SK-N-DZ (cell line): ENCODE results near the gene GNAL.
A peak's percentile ranks its signal among the peaks of the same experiment; 100 is the strongest.
"Not testable (repeated sequence)": the region's sequence is repeated elsewhere in the genome, so short reads cannot be mapped to it uniquely, and the experiment has no call there.

Source experiments
- DNase-seq: peaks from one replicate; pipeline ENCODE4 v3.0.0-alpha.2; 2015; ENCODE audit warnings: low spot score

GNAL gene

GRCh38 chr18:11669271-11669947 is 19.7 kb upstream of the GNAL start:
- DNase-seq, result no peak

DNA sequence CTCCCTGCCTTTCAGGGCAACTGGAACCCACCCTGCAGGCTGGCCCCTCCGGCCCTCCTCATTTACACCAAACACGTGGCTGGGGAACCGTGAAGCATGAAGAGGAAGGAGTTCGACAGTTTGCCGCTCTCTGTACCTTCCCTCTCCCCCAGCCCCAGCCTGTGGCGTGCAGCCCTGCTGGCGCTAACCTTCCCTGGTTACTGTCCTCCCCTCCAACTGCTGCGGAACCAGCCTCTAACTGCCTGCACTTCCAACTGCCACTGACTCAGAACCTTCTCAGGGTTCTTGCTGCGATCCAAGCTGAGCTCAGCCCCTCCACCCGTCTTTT is 19.2 kb upstream of the GNAL start:
- DNase-seq, result no peak

DNA sequence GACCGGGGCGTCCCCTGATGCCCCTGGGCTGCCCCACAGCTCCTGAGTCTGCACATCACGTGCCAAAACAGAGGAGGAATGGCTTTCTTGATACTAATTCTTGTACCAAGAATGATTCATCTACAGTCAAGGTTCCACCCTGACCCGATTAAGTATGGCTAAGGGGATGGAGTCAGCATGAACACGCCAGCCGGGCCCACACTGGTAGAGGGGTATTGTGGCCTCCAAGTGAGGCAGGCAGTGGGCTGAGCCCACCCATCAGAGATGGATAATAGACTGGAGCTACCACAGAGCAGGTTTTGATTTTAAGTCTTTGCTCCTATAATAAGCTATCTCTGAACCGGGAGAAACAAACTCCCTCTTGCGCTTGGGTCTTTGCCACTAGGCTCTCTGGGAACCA is 17.9 kb upstream of the GNAL start:
- no peak for DNase-seq

DNA sequence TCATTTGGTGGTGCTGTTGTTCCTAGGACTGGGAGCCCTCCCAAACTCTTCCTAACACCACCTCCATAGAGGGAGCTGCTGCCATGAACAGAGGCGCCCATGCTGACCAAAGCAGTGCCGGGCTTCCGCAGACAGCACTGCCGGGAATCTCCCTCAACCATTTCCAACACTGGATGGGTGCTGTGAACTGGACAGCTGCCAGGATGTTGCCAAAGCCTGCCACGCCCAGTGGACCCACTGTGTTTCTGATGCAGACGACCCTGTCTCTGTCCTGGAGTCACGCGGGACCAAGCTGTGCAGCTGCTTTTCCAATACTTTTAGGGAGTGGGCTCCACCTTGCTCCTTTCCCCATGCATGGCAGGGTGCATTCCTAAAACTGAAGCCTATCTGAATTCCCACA is 16.9 kb upstream of the GNAL start:
- no peak for DNase-seq

DNA sequence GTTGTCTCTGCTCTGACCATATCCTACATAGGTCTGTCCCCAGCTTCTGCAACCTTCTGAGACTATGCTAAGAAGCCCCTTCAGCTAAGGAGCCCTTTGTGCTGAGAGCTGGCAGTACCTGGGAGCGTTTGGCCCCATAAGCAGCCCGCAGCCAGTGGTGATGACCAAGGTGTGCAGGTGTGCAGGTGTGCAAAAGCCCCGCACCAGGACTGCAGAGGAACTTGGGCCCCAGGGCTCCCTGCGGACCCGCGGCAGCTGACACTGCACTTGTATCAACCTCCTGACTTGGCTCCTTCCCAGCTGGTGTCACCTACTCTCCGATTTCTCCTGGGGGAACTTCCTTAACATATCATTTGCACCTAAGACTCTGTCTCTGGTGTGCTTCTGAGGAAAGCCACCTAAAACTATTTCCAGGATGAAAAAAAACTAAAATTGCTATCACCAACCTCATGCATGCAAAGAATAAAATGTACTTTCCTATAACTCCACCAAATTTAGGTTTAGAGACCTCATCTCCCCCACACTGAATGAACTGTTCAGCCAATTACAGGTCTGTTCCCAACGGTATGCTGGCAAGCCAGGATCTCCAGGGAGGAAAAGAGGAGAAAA is 16.1 kb upstream of the GNAL start:
- no peak for DNase-seq

DNA sequence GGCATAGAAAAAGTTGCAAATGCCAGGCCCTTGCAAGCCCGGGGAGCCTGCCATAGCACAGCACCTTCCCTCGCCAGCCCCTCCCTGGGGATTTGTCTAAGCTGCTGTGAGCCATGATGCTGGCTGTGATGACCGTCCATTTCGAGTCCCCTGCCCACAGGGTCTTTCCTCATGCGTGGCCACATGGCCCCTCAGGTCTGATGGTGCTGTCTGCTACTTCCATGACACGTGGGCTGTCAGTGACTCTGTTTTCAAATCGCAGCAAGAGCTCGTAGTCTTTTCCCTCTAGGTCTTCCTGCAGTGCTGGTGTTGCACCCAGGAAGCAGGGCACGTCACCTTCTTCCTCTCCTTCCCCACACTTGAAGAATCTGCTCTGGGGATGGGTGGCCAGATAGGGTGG is 15.5 kb upstream of the GNAL start:
- no peak for DNase-seq

GRCh38 chr18:11674119-11674518 is 14.9 kb upstream of the GNAL start:
- DNase-seq, result no peak

- no peak for DNase-seq
These were observed 12.7 kb upstream of the GNAL start for GRCh38 chr18:11676386-11676785.

GRCh38 chr18:11676867-11677266 is 12.2 kb upstream of the GNAL start:
- no peak for DNase-seq

GRCh38 chr18:11678211-11678610 is 10.9 kb upstream of the GNAL start:
- DNase-seq, result no peak

DNA sequence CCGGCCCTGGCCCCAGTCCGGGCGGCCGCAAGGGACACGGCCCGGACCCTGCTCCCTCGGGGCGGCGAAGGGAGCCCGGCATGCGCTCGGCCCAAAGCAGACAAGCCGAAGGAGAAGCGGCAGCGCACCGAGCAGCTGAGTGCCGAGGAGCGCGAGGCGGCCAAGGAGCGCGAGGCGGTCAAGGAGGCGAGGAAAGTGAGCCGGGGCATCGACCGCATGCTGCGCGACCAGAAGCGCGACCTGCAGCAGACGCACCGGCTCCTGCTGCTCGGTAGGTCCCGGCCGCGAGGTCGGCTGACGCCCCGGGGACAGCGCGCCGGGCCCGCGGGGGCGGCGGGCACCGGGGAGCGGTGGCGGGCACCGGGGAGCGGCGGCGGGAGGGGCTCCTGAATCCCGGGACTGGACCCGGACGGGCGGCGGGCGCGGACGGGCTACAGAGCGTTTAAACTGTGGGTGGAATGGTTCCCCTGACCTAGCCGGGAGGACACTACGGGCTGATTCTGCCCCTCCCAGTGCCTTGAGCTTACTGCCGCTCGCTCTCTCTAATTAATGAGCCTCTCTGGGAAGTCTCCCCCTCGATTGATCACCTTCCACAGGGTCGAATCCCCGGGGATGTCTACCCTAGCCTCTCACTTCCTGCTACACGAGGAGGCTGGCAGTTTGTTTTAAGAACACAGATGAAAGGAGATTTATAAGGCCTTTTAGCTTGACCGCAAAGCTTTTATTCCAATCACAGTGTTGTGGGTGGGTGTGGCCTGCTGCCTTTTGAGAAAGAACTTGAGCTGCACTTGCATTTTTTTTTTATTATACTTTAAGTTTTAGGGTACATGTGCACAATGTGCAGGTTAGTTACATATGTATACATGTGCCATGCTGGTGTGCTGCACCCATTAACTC is 853 bp downstream of the GNAL start:
- DNase-seq, result peak; percentile 28

GRCh38 chr18:11690660-11691059 is 1.6 kb downstream of the GNAL start:
- DNase-seq, result not testable (repeated sequence)

DNA sequence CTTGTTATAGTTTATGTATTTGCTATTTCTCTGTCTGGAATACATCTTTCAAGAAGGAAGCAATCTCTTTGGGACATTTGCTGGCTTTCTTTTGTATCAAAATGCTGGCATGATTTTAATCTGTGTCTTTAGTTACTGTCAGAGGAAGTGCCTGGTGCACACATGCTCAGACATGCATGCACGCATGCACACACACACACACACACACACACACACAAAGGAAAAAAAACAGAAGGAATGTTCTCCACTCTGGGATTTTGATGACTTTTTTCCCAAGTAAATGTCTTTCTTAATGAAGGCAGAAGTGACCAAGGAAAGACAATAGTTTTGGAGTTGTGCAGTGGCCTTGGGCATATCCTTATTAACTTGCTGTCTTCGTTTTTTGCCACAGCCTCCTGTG is 6.7 kb downstream of the GNAL start:
- no peak for DNase-seq

DNA sequence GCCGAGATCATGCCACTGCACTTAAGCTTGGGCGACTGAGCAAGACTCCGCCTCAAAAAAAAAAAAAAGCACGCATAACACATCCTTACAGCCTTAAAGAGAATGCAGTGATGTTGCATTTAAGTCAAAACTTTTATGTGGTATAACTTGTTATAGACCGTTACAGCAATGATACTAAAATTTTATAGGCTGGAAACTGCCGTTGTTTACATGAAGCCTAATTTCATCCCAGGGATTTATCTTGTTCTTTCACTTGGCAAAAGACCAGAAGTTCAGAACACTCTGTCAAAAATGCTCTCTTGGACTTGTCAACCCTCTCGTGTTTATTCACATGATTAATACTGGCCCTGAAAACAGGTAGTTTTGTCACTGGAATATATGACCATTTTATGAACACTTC is 7.4 kb downstream of the GNAL start:
- DNase-seq, result no peak

DNA sequence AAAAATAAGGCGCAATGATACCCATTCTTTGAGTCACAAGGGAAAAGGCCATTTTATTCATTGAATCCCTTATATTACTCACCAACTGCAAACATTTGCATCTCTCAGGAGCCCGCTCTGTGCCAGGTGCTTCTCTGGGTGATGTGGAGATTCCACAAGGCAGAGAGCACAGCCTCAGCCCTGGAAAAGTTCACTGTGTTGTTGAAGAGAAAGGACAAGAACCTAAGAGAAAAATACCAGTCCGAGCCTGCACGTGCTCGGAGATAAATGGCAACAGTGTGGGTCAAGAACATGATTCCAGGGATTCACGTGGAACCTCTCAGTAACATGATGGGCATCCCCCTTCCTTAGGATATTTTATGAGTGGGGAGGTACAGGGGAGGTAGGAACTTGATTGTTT is 11.8 kb downstream of the GNAL start:
- no peak for DNase-seq

DNA sequence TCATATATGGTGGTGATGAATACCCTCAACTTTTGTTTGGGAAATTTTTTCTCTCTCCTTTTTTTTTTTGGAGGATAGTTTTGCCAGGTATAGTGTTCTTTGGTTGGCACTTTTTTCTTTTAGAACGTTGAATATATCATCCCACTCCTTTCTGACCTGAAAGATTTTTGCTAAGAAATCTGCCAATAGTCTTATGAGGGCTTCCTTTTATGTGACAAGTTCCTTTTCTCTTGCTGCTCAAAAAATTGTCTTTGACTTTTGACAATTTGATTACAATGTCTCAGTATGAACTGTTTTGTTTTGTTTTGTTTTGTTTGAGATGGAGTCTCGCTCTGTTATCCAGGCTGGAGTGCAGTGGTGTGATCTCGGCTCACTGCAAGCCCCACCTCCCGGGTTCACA is 21.5 kb downstream of the GNAL start:
- no peak for DNase-seq

GRCh38 chr18:11713756-11714155 is 24.7 kb downstream of the GNAL start:
- no peak for DNase-seq

GRCh38 chr18:11714244-11714918 is 25.3 kb downstream of the GNAL start:
- no peak for DNase-seq

DNA sequence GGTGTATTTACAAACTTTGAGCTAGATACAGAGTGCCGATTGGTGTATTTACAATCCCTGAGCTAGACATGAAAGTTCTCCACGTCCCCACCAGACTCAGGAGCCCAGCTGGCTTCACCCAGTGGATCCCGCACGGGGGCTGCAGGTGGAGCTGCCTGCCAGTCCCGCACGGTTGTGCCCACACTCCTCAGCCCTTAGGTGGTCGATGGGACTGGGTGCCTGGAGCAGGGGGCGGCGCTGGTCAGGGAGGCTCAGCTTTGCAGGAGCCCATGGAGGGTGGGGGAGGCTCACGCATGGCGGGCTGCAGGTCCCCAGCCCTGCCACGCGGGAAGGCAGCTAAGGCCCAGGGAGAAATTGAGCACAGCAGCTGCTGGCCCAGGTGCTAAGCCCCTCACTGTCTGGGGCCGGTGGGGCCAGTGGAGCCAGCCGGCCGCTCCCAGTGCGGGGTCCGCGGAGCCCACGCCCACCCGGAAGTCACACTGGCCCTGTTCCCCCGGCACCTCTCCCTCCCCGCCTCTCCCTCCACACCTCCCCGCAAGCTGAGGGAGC is 27.8 kb downstream of the GNAL start:
- not testable (repeated sequence) for DNase-seq

DNA sequence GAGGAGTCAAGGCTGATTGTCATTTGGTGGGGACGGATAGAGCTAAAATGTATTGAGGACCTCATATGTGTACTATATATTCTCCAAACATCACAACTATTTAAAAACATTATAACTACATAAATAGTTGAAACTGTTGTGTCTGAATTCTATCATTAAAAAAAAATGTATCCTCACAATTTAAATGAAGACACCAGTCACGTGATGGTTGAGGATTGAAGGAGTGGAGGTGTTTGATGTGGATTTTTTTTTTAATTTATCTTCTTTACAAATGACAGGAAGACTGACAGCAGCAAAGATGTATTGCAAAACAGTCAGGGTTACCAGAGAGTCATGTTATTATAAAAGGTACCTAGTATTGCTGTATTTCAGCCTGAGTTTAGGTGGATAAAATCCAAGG is 30.0 kb downstream of the GNAL start:
- DNase-seq, result no peak

DNA sequence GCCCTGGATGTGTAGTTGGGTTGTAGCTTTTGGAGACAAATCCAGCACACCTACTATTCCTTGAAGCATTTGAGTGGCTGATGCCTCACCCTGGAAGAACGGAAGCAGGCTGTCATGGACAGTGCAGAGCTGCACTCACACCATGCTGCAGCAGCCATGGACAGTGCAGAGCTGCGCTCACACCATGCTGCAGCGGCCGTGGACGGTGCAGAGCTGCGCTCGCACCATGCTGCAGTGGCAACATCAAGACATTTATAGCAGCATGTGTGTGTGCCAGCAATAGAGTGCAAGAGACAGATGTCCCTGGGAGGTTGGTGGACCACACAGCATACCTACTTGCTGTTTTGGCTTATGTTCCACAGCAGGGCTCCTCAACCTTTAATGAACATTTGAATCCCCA is 30.6 kb downstream of the GNAL start:
- no peak for DNase-seq

DNA sequence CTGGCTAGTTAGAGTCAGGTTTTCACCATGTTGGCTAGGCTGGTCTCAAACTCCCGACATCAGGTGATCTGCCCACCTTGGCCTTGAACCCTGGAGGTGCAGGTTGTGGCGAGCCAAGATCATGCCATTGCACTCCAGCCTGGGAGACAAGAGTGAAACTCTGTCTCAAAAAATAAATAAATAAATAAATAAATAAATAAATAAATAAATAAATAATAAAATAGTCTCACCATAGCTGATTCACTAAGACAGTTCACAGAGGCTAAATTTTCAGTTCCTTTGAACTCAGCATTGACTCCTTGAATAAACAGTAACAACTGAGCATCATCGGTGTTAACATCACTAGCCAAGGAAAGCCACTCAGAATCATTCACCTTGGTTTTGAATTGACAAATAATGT is 32.7 kb downstream of the GNAL start:
- no peak for DNase-seq
